Breast epithelium (tissue), 4 donors: ENCODE measurements around the gene CORO1C. TPM values are rescaled to one million over a fixed set of nuclear protein-coding genes. Genes with fewer than 3 reads are reported as not detected.
A peak's percentile ranks its signal among the peaks of the same experiment; 100 is the strongest.

ENCODE experiments used
- DNase-seq, 2 donors: peaks; one replicate each; pipeline ENCODE4 v3.0.0-alpha.2; 2019; ENCODE audit warnings: low spot score in 2 of 2
- H3K27ac ChIP-seq, 2 donors: fragments of 200-600 bp; sonication (generic) in 1 of 2; one replicate each; pipeline ENCODE4 v1.5.1; 2016 to 2019; ENCODE audit warnings: mild to moderate bottlenecking in 1 of 2
- H3K27me3 ChIP-seq, 2 donors: fragments of 200-600 bp; sonication (generic) in 1 of 2; one replicate each; pipeline versions ENCODE4 v1.5.1 to v1.6.0; 2017 to 2019; ENCODE audit warnings: control low read depth in 1 of 2, mild to moderate bottlenecking in 1 of 2
- H3K36me3 ChIP-seq: fragments of 200-600 bp; one replicate; pipeline ENCODE4 v1.5.1; 2019
- H3K4me1 ChIP-seq, 2 donors: fragments of 200-600 bp; sonication (generic); one replicate each; pipeline ENCODE4 v1.5.1; 2016 to 2019; ENCODE audit warnings: control low read depth in 1 of 2
- H3K4me3 ChIP-seq, 3 donors: fragments of 200-600 bp; sonication (generic); 1 replicate in 2 of 3; 2 replicates in 1 of 3; pipeline ENCODE4 v1.5.1; 2016 to 2019; ENCODE audit warnings: mild to moderate bottlenecking in 3 of 3, moderate library complexity in 2 of 3
- H3K9me3 ChIP-seq, 2 donors: fragments of 200-600 bp; sonication (generic) in 1 of 2; one replicate each; pipeline ENCODE4 v1.5.1; 2016 to 2019; ENCODE audit warnings: control low read depth in 1 of 2
- POLR2A ChIP-seq: fragments of 450-650 bp; IDR thresholded peaks from one replicate; pipeline ENCODE4 v1.6.1; 2016; ENCODE audit warnings: antibody characterized with exemption, mild to moderate bottlenecking, moderate library complexity
- POLR2AphosphoS5 ChIP-seq, 3 donors: sonication (generic); formaldehyde crosslinking; IDR thresholded peaks; one replicate each; pipeline ENCODE4 v1.6.1; 2017; ENCODE audit warnings: antibody characterized with exemption in 3 of 3
- intact Hi-C: fragments of 100-400 bp; cut with DNase I; formaldehyde crosslinking; loops from one replicate; pipeline ENCODE4 v1.15.1; 2023; ENCODE audit warnings: low total_unique reads
- total RNA-seq, 3 donors: library from RNA; depleted of rRNA; stranded (reverse); fragments of >200 nt; gene quantifications; one replicate each; pipeline ENCODE4 v1.1.0, GENCODE V29; 2016
- TF ChIP-seq, protein P1 (sequence below), 3 donors: fragments of 450-650 bp; IDR thresholded peaks; one replicate each; pipeline ENCODE4 v1.5.1; 2016 to 2017; ENCODE audit warnings: antibody characterized with exemption in 3 of 3, mild to moderate bottlenecking in 3 of 3, moderate library complexity in 3 of 3

The CORO1C gene
- total RNA-seq, 3 donors from 2014 or later = 121 to 155 (median 149) TPM

DNA sequence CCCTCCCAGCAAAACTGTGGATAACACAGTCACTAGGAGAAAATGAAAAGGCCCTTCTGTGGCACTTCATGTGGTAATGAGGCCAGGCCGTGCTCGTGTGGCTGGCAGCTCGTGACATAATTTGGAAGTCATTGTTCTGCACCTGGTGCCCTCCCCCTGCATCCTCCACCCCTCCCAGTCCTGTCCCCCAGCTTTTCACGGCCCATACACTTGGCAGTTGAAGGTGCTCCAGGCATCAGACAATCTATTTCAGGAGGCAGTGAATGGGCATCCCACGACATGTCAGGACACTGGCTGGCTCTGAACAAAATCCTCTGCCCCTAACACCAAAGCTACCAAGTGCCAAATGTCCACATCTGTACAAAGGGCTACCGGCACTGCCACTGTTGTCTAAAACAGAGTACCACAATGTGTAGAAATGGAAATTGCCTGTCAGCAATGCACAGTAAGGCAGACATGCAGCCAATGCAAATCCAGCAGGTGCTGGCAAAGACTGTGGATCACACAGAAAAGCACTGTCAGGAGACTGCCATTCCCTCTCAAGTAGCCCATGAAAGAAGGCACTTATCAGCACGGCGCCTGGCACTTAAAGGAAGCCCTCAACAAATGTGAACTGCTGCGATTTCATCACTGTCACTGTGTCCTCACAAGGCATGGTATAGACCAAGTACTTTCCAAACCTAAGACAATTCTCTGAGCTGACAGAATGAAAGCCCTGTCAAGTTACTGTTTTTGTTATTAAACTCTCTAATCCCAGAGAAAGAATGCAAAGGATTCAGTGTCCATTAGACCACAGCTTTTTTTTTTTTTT is 39.1 kb downstream of the CORO1C start:
- Histone ChIP-seq H3K4me3 (peak overlapping the region in 2 of 3 donors; percentile 32 to 58), H3K9me3 (no peaks in the 10 kb centered on the region), H3K4me1 (peaks cover 13 to 47% of the 10 kb centered on the region in 2 donors), H3K27me3 (no peaks in the 10 kb centered on the region), H3K36me3 (no peaks in the 10 kb centered on the region), H3K27ac (peak overlapping the region; percentile 97 to 99)
- DNase-seq = no peak
- intact Hi-C loops = no loop called here
- TF ChIP-seq POLR2AphosphoS5 (IDR thresholded peaks at IDR 0.05) (no peak), POLR2A (no peak)
- TF ChIP-seq, protein P1, sequence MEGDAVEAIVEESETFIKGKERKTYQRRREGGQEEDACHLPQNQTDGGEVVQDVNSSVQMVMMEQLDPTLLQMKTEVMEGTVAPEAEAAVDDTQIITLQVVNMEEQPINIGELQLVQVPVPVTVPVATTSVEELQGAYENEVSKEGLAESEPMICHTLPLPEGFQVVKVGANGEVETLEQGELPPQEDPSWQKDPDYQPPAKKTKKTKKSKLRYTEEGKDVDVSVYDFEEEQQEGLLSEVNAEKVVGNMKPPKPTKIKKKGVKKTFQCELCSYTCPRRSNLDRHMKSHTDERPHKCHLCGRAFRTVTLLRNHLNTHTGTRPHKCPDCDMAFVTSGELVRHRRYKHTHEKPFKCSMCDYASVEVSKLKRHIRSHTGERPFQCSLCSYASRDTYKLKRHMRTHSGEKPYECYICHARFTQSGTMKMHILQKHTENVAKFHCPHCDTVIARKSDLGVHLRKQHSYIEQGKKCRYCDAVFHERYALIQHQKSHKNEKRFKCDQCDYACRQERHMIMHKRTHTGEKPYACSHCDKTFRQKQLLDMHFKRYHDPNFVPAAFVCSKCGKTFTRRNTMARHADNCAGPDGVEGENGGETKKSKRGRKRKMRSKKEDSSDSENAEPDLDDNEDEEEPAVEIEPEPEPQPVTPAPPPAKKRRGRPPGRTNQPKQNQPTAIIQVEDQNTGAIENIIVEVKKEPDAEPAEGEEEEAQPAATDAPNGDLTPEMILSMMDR (IDR thresholded peaks at IDR 0.05) = no peak

DNA sequence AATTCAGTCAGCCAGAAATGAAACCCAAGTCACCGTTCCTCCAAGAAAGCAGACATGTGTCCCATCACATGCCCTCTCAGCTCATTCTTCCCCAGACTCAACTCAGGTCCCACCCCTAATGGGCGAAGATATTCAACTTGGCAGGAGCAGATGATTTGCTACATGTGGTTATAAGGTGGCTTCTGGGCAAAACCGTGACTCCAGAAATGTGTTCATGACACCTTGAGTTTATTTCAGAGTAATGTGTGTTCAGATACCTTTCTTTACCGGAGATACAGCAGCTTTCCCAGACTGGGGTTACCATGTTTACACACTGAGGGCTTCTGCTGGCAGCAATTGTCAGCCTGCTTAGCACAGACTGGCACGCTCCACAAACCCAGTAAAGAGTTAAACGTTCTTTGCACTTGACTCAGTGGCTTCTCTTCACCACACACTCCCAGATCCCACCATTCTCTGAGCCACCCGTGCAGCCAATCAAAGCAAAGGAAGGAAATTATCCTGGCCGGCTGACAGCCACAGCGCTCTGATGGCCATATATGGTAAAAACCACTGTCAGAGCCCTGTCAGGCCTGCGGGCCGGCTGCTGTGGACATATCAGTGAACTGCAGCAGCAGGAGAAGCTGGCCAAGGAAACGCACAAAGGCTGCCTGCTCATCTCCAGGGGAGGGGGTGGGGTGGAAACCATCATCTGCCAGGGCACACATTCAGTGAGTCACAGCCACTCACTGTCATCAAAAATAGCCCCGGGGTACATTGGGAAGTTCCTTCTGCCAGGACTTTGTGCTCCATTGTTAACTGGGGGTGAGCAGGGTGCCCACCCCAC is 39.9 kb downstream of the CORO1C start:
- Histone ChIP-seq H3K4me3 (peak overlapping the region in 2 of 3 donors; percentile 32 to 58), H3K36me3 (no peaks in the 10 kb centered on the region), H3K27ac (peak overlapping the region; percentile 97 to 99), H3K9me3 (no peaks in the 10 kb centered on the region), H3K4me1 (peaks cover 13 to 43% of the 10 kb centered on the region in 2 donors), H3K27me3 (no peaks in the 10 kb centered on the region)
- DNase-seq = peak; percentile 94 to 99
- no peak for TF ChIP-seq POLR2A
- TF ChIP-seq, protein P1 (IDR thresholded peaks at IDR 0.05) = peak; percentile 70 to 90 (median 71)
- peak; percentile 68 to 84 (median 82) for TF ChIP-seq POLR2AphosphoS5 (IDR thresholded peaks at IDR 0.05)
- intact Hi-C loops = no loop called here

DNA sequence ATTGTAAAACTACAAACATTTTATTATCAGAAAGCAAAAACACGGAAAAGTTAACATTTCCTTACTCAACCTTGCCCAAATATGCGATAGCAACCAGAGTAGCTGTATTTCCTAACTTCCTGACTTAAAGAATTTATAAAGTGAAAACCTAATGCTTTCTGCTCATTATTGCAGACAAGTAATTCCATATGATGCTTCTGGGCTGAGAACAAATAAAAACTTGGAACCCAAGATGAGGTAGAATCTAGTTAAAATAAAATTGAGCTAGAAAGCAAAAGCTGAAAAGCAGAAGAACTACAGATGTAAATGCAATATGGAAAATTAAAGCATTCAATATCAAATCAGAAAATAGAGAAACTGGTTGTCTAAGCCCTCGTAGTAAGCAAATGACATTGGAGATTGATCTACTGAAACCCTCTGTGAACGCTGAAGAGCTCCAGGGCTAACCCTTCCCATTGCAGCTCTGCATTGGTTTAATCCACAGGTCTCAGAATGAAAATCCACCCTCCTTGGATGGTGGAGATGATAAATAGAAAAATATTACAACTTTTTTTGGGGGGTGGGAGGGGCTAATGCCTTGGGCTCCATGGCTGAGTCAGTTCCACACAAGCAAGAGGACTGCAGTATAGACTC is 40.7 kb downstream of the CORO1C start:
- no peaks in the 10 kb centered on the region for H3K9me3 ChIP-seq
- H3K27ac ChIP-seq = peak overlapping the region; percentile 97 to 99
- H3K27me3 ChIP-seq = no peaks in the 10 kb centered on the region
- peaks cover 13 to 39% of the 10 kb centered on the region in 2 donors for H3K4me1 ChIP-seq
- H3K4me3 ChIP-seq = peak overlapping the region in 2 of 3 donors; percentile 32 to 58
- no peaks in the 10 kb centered on the region for H3K36me3 ChIP-seq
- no peak for DNase-seq
- TF ChIP-seq, protein P1 (IDR thresholded peaks at IDR 0.05) = no peak
- TF ChIP-seq POLR2AphosphoS5 (IDR thresholded peaks at IDR 0.05) (no peak), POLR2A (no peak)
- intact Hi-C loops = no loop called here

- intact Hi-C loops = no loop called here
- TF ChIP-seq POLR2A (no peak), POLR2AphosphoS5 (IDR thresholded peaks at IDR 0.05) (no peak)
- TF ChIP-seq, protein P1 (IDR thresholded peaks at IDR 0.05) = no peak
Observed at GRCh38 chr12:108690191-108690518, 41.2 kb downstream of the CORO1C start.

More at GRCh38 chr12:108690191-108690518, 41.2 kb downstream of the CORO1C start:
- Histone ChIP-seq H3K36me3 (no peaks in the 10 kb centered on the region), H3K27me3 (no peaks in the 10 kb centered on the region), H3K27ac (peak overlapping the region; percentile 97 to 99), H3K4me1 (peaks cover 13 to 38% of the 10 kb centered on the region in 2 donors), H3K9me3 (no peaks in the 10 kb centered on the region), H3K4me3 (no peak overlapping the region)
- DNase-seq = no peak
